ENCODE measurements around the gene CHPF.

- TF ChIP-seq POLR2AphosphoS5 (IDR thresholded peaks at IDR 0.05) (no peak), CTCF (IDR thresholded peaks at IDR 0.05) (no peak)
These were observed 17.2 kb upstream of the CHPF start for GRCh38 chr2:219560893-219561178.

Measured in upper lobe of left lung (tissue), 4 donors.